Tibial nerve (tissue), 4 donors: ENCODE data around the gene SLC52A3. TPM values are rescaled to one million over a fixed set of nuclear protein-coding genes. Genes with fewer than 3 reads are reported as not detected.

ENCODE experiments used
- DNase-seq, 2 donors: peaks; one replicate each; pipeline ENCODE4 v3.0.0-alpha.2; 2019; ENCODE audit warnings: low spot score in 2 of 2
- H3K27ac ChIP-seq, 4 donors: fragments of 200-600 bp; sonication (generic) in 3 of 4; one replicate each; pipeline ENCODE4 v1.5.1; 2017 to 2019; ENCODE audit warnings: mild to moderate bottlenecking in 1 of 4
- H3K27me3 ChIP-seq, 2 donors: fragments of 200-600 bp; sonication (generic) in 1 of 2; one replicate each; pipeline versions ENCODE4 v1.5.1 to v1.6.0; 2017 to 2019
- H3K36me3 ChIP-seq, 3 donors: fragments of 200-600 bp; sonication (generic); one replicate each; pipeline ENCODE4 v1.5.1; 2018 to 2019
- H3K4me1 ChIP-seq, 4 donors: fragments of 200-600 bp; sonication (generic) in 3 of 4; one replicate each; pipeline ENCODE4 v1.5.1; 2017 to 2019
- H3K4me3 ChIP-seq, 4 donors: fragments of 200-600 bp; sonication (generic) in 3 of 4; one replicate each; pipeline ENCODE4 v1.5.1; 2017 to 2019; ENCODE audit warnings: mild to moderate bottlenecking in 1 of 4, moderate library complexity in 1 of 4
- H3K9me3 ChIP-seq, 4 donors: fragments of 200-600 bp; sonication (generic) in 3 of 4; one replicate each; pipeline ENCODE4 v1.5.1; 2017 to 2019
- EP300 ChIP-seq, 2 donors: sonication (generic); formaldehyde crosslinking; IDR thresholded peaks; one replicate each; pipeline ENCODE4 v1.6.1; 2017; ENCODE audit warnings: antibody characterized with exemption in 2 of 2, mild to moderate bottlenecking in 1 of 2
- WGBS, 2 donors: methylation state at CpG; one replicate each; pipeline ENCODE4 v1.1.5; 2018; 5-methylcytosine and 5-hydroxymethylcytosine counted together
- total RNA-seq, 4 donors: library from RNA; depleted of rRNA; stranded (reverse); fragments of >200 nt; gene quantifications; one replicate each; pipeline ENCODE4 v1.1.0, GENCODE V29; 2016

Gene SLC52A3
- total RNA-seq, 4 donors from 2014 or later = 0.42 to 13.2 (median 2.4) TPM

DNA sequence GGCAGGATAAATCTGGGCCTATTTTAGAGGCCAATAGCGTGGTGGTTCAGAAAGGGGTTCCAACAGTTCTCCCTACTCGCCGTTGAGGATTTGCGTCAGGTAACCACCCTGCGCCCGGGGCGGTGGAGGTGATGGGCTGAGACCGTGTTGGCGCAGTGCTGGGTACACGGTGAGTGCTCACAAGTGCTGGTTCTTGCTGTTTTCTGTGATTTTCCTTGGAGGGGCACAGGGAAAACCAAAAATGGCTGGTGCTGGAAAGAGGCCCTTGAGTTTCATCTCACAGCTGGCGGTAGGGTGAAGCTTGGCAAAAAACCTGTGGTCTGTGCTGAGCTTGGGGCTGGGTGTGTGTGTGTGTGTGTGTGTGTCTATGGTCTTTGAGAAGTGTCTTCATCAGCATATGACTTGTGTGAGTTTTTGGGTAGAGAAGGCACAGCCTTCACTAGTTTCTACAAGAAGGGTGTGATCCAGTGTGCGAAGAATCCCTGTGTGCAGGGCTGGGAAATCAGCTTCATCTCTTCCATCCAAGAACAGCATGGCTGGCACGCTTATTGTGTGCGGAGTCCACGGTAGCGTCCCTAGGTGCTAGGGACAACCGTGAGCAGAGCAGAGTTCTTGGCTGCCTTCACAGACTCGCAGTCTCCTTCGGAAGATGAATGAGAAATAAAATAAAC, 57.4 kb downstream of the SLC52A3 start:
- Histone ChIP-seq H3K4me1 (peaks cover 0 to 9% (median 0%) of the 10 kb centered on the region in 4 donors), H3K9me3 (peaks cover 0 to 45% (median 7%) of the 10 kb centered on the region in 4 donors), H3K4me3 (no peak overlapping the region), H3K36me3 (no peaks in the 10 kb centered on the region), H3K27me3 (peaks cover 0 to 43% of the 10 kb centered on the region in 2 donors), H3K27ac (no peak overlapping the region)
- WGBS, 2 donors = 74 to 76% methylated on average over 19 of the region's 19 CpGs
- TF ChIP-seq EP300 (IDR thresholded peaks at IDR 0.05) = no peak
- no peak for DNase-seq

Other genes with a start within 250 kb of the SLC52A3 start
- 10 to 100 TPM; 60.7 to 73.0 (median 64.1) TPM for gene CSNK2A1, start 224.7 kb downstream of the SLC52A3 start, total RNA-seq
- 1 to 10 TPM in 2 of 4 donors, under 1 TPM in 1, not detected in 1; 0.30 to 4.5 (median 1.1) TPM for gene TCF15, start 158.2 kb downstream of the SLC52A3 start, total RNA-seq
- gene SRXN1, start 115.3 kb downstream of the SLC52A3 start, total RNA-seq = 10 to 100 TPM; 15.1 to 31.8 (median 19.5) TPM
- gene SCRT2, start 92.7 kb downstream of the SLC52A3 start, total RNA-seq = not detected
- gene FAM110A, start 65.2 kb upstream of the SLC52A3 start, total RNA-seq = 1 to 10 TPM; 2.8 to 6.9 (median 4.7) TPM
- 1 to 10 TPM in 3 of 4 donors, under 1 TPM in 1; 0.63 to 4.7 (median 1.3) TPM for gene ANGPT4, start 147.8 kb upstream of the SLC52A3 start, total RNA-seq
- gene RSPO4, start 233.8 kb upstream of the SLC52A3 start, total RNA-seq = under 1 TPM in 3 of 4 donors, not detected in 1; 0.30 to 0.66 (median 0.59) TPM